Right lung (tissue), 10 donors: ENCODE results near the gene CKMT1B. TPM values are rescaled to one million over a fixed set of nuclear protein-coding genes. Genes with fewer than 3 reads are reported as not detected.
"Not testable (repeated sequence)": the region's sequence is repeated elsewhere in the genome, so short reads cannot be mapped to it uniquely, and the experiment has no call there.

ENCODE experiments used
- DNase-seq, 2 donors: peaks; one replicate each; pipeline ENCODE4 v3.0.0-alpha.2; 2013
- long read RNA-seq, 8 donors: transcript quantifications; one replicate each; lab custom pipeline, GENCODE V29; 2026
- polyA plus RNA-seq, 5 donors: library from polyadenylated mRNA; unstranded; fragments of 120-200 nt; gene quantifications; one replicate each; pipeline versions ENCODE4 v1.2.1 to v1.2.3, GENCODE V29; 2013; ENCODE audit warnings: inconsistent platforms in 1 of 5, low replicate concordance in 1 of 5; ENCODE audit not compliant: insufficient read length in 5 of 5, insufficient read depth in 1 of 5

The CKMT1B gene
- under 1 TPM in 4 of 5 donors, not detected in 1; 0.26 to 0.68 (median 0.49) TPM for polyA plus RNA-seq
- long read RNA-seq, donor 1, result 0 reads
- long read RNA-seq, donor 2, result 0 reads
- long read RNA-seq, donor 3, result 0 reads
- long read RNA-seq, donor 4, partial matches to known transcripts, result 0 of 1 reads
- long read RNA-seq, donor 4, other reads (novel, unspliced or antisense), result 0 of 1 reads
- long read RNA-seq, donor 5, result 0 reads
- long read RNA-seq, donor 6, result 0 reads
- long read RNA-seq, donor 7, result 0 reads
- long read RNA-seq, donor 8, result 0 reads

DNA sequence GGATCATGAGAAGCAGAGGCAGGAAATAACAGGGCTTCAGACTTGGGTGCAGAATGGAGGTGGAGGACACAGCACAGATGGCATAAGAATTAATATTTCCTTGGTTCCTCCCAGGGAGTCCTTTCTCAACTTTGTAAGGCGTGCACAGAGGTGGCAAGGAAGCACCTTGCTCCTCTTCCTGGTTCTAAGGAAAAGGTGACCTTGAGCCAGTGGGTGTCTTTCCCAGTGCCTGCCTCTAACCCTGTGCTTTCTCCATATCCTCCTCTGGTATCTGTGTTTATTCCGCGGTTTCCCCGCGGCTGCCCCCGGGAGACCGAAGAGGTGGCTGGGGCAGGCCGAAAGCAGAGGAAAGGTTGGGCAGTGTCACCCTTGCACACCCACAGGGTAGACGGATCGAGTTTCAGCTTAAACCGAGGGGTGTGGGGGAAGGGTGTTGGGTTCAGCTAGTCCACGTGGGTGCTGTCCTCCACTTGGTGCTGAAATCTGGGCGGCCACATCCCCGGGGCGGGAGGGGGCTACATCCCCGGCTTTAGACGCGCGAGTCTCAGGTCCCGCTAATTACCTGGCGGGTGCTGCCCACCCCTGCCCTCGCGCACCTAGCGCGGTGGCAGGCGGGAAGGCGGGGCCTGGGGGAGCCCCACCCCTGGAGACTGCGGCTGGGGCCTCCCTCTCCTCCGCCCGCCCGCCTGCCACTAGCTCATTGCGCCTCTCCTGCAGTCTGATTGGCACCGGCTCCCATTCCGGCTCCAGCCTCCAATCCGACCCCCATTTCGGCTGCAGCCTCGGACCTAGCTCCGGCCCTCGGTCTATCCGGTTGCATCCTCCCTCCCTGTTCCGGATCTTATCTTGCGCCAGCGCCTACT lies at the start of gene CKMT1B:
TSS of gene CKMT1B (plus strand) at position 700 of the 863 bp plus-strand sequence. CDS start 192 bp downstream, outside the sequence.
- not testable (repeated sequence) for DNase-seq

DNA sequence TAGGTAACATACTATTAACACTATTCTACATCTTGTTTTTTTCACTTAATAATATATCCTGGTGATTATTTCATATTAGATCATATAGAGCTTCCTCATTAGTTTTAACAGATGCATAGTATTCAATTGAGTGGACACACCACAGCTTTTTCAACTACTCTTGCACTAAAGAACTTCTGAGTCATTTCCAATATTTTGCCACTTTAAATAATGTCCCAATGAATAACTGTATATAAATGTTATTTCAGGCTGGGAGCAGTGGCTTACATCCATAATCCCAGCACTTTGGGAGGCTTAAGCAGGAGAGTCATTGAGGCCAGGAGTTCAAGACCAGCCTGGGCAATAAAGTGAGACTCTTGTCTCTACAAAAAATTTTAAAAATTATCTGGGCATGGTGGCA lies 49.6 kb upstream of the CKMT1B start:
- DNase-seq, result no peak

DNA sequence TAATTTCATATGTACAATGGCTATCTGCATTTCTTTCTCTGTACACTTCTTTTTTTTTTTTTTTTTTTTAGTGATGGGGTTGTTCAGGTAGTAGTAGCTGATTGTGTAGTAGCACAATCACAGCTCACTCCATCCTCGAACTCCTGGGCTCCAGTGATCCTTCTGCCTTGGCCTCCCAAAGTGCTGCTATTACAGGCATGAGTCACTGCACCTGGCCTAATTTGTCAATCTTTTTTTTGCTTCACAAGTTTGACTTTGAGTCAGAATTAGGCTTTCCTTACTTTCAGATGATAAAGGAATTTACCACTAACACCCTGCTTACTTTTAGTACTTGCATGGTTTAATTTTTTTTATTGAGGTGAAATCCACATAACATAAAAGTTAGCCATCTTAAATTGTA lies 48.4 kb upstream of the CKMT1B start:
- DNase-seq, result no peak

DNA sequence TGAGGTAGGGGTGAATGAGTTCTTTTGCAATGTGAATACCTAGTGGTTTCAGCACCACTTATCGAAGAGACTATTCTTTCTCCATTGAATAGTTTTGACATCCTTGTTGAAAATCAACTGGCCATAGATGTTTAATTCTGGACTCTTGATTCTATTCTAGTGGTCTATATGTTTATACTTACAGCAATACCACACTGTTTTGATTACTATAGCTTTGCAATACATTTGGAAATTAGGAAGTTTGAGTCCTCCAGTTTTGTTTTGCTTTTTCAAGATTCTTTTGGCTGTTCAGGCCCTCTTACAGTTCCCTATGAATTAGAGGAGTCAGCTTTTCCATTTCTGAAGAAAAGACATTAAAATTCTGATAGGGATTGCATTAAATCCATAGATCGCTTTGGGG lies 46.3 kb upstream of the CKMT1B start:
- no peak for DNase-seq

DNA sequence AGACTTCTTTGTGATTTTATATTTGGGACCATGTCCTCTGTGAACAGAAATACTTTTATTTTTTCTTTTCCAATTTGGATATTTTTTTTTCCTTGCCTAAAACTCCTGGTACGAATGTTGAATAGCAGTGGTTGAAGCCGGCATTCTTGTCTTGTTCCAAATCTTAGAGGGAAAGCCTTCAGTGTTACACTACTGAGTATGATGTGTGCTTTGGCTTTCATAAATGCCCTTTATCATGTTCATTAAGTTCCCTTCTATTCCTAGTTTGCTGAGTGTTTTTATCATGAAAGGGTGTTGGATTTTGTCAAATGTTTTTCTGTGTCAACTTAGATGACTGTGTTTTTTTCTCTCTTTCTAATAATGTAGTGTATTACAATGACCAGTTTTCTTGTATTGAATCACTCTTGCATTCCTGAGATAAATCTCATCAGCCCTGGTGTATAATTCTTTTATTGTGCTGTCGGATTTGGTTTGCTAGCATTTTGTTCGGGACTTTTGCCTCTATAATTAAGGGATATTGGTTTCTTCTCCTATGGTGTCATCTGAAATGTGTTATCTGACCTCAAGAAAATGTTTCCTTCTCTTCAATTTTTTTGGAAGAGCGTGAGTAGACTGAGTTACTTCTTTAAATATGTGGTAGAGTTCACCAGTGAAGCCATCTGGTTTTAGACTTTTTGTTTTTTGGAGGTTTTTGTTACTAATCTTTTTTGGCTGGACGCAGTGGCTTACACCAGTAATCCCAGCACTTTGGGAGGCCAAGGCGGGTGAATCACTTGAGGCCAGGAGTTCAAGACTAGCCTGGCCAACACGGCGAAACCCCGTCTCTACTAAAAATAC lies 43.1 kb upstream of the CKMT1B start:
- no peak for DNase-seq

DNA sequence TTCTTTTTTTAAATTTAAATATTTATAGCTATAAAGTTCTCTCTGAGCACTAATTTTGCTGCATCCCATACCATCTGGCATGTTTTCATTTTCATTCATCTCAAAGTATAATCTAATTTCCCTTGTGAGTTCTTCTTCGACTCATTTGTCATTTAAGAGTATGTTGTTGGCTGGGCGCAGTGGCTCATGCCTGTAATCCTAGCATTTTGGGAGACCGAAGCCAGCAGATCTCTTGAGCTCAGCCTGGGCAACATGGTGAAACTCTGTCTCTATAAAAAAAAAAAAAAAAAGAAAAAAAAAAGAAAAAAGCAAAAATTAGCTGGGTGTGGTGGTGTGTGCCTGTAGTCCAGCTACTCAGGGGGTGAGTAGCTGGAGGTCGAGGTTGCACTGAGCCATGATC lies 41.6 kb upstream of the CKMT1B start:
- DNase-seq, result no peak

DNA sequence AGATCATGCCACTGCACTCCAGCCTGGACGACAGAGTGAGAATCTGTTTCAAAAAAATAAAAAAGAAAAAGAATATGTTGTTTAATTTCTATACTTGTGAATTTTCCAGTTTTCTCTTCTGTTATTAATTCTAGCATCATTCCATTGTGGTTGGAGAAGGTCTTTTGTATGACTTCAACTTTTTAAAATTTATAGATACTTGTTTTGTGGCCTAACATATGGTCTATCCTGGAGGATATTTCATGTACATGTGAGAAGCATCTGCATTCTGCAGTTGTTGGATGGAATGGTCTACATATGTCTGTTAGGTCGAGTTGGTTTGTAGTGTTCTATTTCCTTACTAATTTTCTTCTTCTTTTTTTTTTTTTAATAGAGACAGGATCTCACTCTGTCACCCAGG lies 40.8 kb upstream of the CKMT1B start:
- DNase-seq, result no peak

DNA sequence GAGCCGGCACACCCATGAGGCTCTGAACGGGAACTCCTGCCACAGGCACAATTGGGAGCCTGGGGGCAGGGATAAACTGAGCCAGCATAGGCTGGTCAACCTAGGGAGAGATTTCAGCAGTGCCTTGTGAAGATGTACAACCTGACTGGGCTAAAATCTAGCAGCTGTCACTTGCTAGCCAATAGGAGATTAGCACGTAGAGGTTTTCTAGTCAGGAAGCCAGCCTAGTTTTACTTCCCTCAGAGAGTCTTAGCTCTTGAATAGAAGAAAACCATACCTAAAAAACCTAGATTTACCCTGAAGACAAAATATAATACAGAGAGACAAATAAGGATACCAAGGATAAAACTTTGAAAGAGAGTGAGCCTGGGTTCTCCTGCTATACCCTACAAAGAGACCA lies 31.1 kb upstream of the CKMT1B start:
- DNase-seq, result not testable (repeated sequence)

DNA sequence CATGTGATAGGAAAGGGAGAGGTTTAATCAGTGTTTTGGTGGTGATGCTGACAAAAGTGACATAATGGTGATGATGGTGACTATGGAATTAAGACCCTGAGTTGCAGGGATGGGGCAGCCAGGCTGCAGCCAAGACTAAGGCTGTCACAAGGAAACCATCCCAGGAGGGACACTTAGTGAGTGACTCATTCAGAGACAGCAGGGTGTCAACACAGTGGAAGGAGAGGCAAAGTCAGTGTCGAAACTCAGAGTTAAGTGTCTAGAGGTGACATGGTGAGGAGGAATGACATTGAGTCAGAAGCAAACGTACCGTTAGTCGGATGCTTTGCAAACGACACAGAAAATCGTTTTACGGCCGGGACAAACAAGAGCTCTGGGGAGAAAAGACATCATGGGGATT lies 30.0 kb upstream of the CKMT1B start:
- DNase-seq, result not testable (repeated sequence)

DNA sequence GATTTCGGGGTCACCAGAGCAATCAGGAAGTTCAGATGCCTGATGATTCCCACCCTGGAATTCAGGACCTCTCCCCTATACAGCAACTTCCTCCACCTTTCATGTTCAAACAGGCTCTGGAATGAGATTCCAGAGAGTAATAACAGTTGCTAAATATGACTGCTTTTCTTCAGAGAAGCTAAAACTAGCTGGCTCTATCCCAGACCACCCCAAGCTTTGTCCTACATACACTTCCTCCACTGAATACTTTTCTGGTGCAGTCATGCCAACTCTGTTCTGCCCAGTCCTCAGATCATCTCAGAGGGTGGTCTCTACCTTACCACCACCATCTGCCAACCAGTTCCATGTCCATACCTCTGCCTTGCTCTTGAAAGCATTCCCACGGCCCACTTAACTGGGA lies 27.2 kb upstream of the CKMT1B start:
- DNase-seq, result not testable (repeated sequence)

DNA sequence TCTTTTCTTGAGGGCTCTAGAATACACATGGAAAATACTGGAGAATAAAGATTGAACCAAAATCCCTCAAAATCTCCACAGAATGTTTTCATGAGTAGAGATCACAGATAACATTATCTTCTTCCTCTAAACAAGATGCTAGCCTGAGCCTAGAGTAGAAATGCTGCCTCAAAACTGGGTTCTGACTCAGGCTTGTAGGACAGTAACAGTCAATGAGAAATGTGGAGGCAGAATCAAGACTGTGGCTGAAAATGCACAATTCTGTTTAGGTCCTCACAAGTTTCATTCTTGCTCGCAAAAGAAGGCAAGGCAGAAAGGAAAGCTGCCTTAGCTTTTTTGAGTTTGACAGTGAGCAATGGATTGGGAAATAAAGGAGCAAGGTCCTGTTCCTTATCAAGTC lies 19.2 kb upstream of the CKMT1B start:
- DNase-seq, result not testable (repeated sequence)

DNA sequence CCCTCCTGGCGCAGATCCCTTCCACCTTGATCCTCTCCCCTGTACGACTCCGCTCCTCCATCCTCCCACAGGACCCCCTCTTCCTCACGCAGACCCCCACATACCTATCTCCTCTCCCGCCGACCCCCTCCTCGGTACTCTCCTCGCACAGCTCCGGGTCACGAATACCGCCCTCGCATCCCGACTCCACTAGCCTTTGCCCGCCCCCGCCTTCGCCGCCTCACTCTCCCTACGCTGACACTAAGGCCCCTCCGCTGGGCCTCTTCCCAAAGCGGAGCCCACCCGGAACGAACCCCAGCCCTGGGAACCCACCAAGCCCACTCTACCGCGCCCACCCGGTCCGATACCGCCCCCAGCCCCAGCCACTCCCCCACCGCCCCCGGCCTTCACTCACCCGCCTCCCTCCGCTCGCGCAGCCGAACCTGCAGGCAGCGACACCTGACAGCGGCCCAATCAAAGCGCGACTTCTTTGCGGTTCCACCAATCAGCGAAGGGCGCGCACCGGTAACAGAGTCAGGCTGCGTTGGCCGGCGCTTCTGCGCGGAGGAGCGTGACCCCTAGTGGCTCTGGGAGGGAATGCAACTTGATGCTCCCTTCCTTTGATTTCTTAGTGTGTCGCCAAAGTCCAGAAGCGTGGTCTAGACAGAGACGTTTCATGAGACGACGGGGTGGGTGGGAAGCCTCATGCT lies 3.9 kb upstream of the CKMT1B start, which contains the start of gene PPIP5K1:
TSS of gene PPIP5K1 (minus strand) at position 431 of the 689 bp plus-strand sequence. CDS start 5,704 bp downstream, outside the sequence.
- DNase-seq, result not testable (repeated sequence)

DNA sequence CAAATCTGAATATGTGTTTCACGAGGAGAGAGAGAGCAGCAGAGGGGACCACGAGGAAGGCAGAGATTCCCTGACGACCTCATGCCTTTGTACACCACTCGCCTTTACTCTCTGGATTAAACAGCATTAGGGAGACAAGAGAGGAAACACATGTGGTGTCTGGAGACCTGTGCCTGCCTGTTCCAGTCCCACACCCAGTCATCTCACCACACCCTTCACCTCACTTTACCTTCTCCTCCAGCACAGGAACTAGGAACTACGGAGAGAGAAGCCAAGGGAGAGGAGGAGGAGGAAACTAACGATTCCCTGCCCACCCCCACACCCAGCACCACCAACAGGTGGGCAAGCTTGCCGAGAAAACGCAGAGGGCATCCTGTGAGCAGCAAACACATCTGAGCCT lies 986 bp upstream of the CKMT1B start:
- DNase-seq, result not testable (repeated sequence)

DNA sequence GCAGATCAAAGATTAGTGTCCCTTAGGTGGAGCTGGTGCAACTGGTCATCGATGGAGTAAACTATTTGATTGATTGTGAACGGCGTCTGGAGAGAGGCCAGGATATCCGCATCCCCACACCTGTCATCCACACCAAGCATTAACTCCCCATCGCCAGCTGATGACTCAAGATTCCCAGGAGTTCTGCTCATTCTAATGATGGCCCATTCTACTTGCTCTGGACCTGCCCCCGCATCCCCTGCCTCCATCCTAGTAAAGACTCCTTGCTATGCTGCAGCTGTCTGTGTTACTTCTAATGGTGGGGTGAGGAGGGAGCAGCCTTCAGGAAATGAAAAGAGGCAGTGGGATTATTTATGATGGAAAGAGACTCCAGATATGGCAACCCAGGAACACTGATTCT lies 5.3 kb downstream of the CKMT1B start:
- DNase-seq, result not testable (repeated sequence)

DNA sequence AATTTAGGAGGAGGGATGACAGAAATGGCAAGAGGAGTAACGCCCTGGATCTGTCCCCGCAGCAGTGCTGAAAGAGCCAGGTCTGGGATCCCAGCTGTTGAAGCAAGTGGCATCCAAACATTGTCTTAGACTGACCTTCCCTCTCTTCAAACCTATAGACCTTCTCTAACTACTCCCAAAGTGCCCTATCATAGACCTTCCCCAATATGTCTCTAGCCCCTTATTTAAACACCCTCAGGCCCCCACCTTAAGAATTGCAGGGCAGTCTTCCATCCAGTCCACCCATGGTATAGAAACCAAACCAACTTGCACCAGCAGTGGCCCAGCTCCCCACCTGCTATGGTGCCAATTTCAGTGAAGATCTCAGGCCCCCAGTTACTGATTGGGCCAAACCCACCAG lies 6.4 kb downstream of the CKMT1B start:
- DNase-seq, result not testable (repeated sequence)

DNA sequence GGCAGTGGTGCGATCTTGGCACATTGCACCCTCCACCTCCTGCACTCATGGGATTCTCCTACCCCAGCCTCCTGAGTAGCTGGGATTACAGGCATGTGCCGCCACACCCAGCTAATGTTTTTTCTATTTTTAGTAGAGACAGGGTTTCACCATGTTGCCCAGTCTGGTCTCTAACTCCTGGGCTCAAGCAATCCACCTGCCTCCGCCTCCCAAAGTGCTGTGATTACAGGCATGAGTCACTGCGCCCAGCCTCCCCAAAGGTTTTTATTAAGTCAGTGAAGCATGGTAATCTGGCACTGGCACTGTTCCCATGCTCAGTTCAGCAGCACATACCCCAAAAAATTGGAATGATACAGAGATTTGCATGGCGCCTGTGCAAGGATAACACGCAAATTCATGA lies 8.4 kb downstream of the CKMT1B start:
- not testable (repeated sequence) for DNase-seq

DNA sequence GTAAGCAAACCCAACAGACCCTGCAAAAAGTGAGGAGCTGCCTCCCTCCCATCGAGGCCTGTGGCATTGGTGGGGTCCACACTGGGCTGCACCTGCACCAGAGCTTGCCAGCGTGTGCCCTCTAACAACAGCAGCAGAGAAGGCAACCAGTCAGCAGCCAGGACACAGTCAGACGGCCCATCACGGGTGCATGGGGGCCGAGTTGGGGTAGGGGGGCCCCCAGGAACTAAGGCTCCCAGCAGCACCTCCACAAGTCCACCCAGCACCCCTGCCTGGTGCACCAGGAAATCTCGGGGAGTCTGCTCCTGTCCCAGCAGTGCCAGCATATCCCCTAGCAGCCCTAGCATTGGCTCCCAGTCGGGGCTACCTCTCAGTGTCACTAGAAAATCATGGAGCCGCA lies 23.9 kb downstream of the CKMT1B start:
- not testable (repeated sequence) for DNase-seq

DNA sequence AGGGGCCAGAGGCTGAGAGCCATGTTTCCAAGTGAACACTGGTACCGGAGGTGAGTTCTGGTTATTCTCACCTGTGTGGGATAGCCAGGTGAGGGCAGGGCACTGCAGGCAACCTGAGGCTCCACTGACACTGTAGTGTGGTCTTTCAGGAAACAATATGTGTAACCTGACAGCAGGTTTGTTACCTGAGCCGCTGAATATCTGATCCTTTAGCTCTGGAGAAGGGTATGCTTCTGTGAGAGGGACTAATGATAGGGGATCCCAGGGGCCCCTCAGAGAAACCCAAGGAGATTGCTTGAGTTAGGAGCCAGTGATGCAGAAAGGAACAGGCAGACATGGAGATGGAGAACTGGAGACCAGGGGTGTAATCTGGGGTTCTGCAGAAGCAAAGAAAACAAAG lies 24.9 kb downstream of the CKMT1B start, which contains the start of gene STRC:
TSS of gene STRC (minus strand) at position 101 of the 400 bp plus-strand sequence. CDS start at position 23, 78 bp downstream.
- not testable (repeated sequence) for DNase-seq

DNA sequence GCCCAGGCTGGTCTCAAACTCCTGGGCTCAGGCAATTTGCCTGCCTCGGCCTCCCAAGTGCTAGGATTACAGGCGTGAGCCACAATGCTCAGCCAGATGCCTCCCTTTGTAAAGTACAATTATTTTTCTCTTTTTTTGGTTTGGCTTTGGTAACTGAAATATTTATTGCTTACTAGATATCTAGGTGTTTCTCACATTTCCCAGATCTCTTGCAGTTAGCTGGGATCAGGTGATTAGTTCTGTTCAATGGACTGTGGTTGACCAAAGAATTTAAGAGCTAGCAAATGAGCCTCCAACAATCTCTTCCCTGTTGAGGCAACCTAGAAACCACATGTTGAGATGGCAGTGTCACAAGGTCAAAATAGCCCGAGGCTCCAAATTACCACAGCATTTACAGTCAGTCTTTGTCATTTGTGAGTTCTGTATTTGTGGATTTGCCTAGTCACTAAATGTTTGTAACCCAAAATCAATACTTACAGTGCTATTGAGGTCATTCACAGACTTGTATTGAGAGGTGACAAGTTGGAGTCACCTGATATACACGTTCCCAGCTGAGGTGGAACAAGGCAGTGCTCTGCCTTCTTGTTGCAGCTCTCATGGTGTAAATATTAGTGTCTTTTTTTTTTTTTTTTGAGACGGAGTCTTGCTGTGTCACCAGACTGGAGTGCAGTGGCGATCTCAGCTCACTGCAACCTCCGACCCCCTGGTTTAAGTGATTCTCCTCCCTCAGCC lies 28.4 kb downstream of the CKMT1B start:
- not testable (repeated sequence) for DNase-seq

DNA sequence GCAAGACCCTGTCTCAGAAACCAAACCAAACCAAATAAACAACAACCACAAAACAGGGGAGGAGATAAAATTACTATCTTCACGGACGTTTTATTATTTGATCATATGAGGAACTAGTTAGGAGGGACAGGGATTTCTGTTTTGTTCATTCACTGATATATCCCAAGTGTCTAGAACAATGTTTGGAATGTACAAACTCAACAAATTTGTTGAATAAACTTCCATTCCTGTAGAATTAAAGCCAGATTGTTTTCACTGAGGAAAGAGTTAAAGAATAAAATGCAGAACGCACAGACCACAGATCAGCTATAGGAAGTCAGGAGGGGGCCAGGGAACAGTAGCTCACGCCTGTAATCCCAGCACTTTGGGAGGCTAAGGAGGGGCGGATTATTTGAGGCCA lies 31.3 kb downstream of the CKMT1B start:
- no peak for DNase-seq
